ENCODE results near the gene ARHGEF28. TPM values are rescaled to one million over a fixed set of nuclear protein-coding genes. Genes with fewer than 3 reads are reported as not detected.

The ARHGEF28 gene
- total and polyA plus RNA-seq, 2 of the 4 experiments (the other 2 are of a cell fraction), result 3.6 to 16.0 TPM

- no peak for DNase-seq
- CTCF ChIA-PET, result no interaction called here
- no peak overlapping the region for H2BK5ac ChIP-seq (ENCODE audit: low read depth, low read length, poor library complexity, severe bottlenecking)
- H3K9me1 ChIP-seq (ENCODE audit: insufficient read depth, low read length), result peaks cover 9% of the 10 kb centered on the region
- BruUV-seq (replicated peaks), result no TSS peak
- H3K4me2 ChIP-seq (ENCODE audit: low read depth, low read length), result no peak overlapping the region
- TF ChIP-seq FOS (IDR thresholded peaks at IDR 0.05; ENCODE audit: low read depth, low read length) (no peak), RCOR1 (IDR thresholded peaks at IDR 0.05; ENCODE audit: insufficient replicate concordance, low read length) (no peak), SMC3 (IDR thresholded peaks at IDR 0.05; ENCODE audit: low read depth, low read length) (no peak), RFX5 (IDR thresholded peaks at IDR 0.05; ENCODE audit: low read depth, low read length) (no peak), MAFK (IDR thresholded peaks at IDR 0.05; ENCODE audit: low read depth, low read length) (no peak), RAD21 (IDR thresholded peaks at IDR 0.05; ENCODE audit: low read length) (no peak), POLR2A (IDR thresholded peaks at IDR 0.05; ENCODE audit: low read depth, low read length) (no peak), CEBPB (IDR thresholded peaks at IDR 0.05; ENCODE audit: low read depth, low read length) (no peak), CTCF (conservative IDR thresholded peaks at IDR 0.05; ENCODE audit: low read depth, low read length) (no peak), NFE2L2 (IDR thresholded peaks at IDR 0.05; ENCODE audit: low read depth, low read length) (no peak), CHD1 (IDR thresholded peaks at IDR 0.05; ENCODE audit: low read depth, low read length) (no peak), MAZ (IDR thresholded peaks at IDR 0.05; ENCODE audit: borderline replicate concordance, low read depth, low read length) (no peak), MXI1 (IDR thresholded peaks at IDR 0.05; ENCODE audit: borderline replicate concordance, low read depth, low read length) (no peak), BHLHE40 (IDR thresholded peaks at IDR 0.05; ENCODE audit: low read depth, low read length) (no peak)
- TF ChIP-seq, protein P1, sequence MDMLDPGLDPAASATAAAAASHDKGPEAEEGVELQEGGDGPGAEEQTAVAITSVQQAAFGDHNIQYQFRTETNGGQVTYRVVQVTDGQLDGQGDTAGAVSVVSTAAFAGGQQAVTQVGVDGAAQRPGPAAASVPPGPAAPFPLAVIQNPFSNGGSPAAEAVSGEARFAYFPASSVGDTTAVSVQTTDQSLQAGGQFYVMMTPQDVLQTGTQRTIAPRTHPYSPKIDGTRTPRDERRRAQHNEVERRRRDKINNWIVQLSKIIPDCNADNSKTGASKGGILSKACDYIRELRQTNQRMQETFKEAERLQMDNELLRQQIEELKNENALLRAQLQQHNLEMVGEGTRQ (IDR thresholded peaks at IDR 0.05; ENCODE audit: low read depth, low read length), result no peak
- TF ChIP-seq, protein P2, sequence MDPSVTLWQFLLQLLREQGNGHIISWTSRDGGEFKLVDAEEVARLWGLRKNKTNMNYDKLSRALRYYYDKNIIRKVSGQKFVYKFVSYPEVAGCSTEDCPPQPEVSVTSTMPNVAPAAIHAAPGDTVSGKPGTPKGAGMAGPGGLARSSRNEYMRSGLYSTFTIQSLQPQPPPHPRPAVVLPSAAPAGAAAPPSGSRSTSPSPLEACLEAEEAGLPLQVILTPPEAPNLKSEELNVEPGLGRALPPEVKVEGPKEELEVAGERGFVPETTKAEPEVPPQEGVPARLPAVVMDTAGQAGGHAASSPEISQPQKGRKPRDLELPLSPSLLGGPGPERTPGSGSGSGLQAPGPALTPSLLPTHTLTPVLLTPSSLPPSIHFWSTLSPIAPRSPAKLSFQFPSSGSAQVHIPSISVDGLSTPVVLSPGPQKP (IDR thresholded peaks at IDR 0.05; ENCODE audit: borderline replicate concordance, low read depth, low read length), result no peak
- no peaks in the 10 kb centered on the region for H3K27me3 ChIP-seq (ENCODE audit: control insufficient read depth, insufficient read depth, low read length)
- H2BK15ac ChIP-seq (ENCODE audit: low read depth, low read length), result no peak overlapping the region
- peaks cover 0 to 22% of the 10 kb centered on the region in 2 experiments; a peak in 2 of 4 replicates for H3K79me1 ChIP-seq (ENCODE audit: low read depth in 1 of 2, low read length in 2 of 2)
- no peaks in the 10 kb centered on the region for H3K9me3 ChIP-seq (ENCODE audit: control insufficient read depth, insufficient read depth, low read length)
- no peaks in the 10 kb centered on the region for H3K4me1 ChIP-seq (ENCODE audit: control insufficient read depth, insufficient read depth, low read length)
- H3K27ac ChIP-seq (ENCODE audit: insufficient read depth, low read length), result no peak overlapping the region
- no peak overlapping the region for H3K4me3 ChIP-seq (ENCODE audit: insufficient read depth, low read depth, low read length)
- H3K14ac ChIP-seq (replicated peaks; ENCODE audit: low read depth, low read length), result no peak overlapping the region
- in situ Hi-C loops (cut with MboI; ENCODE audit: low sequenced_read_pairs), result no loop called here
- H3K23ac ChIP-seq (ENCODE audit: low read depth, low read length), result no peak overlapping the region
- no peak overlapping the region for H3K18ac ChIP-seq (ENCODE audit: low read depth, low read length)
- H4K20me1 ChIP-seq (ENCODE audit: insufficient read depth, low read length), result no peaks in the 10 kb centered on the region
- peaks cover 7% of the 10 kb centered on the region for H3K36me3 ChIP-seq (ENCODE audit: control insufficient read depth, insufficient read depth, low read length)
- no peak overlapping the region for H2BK120ac ChIP-seq (ENCODE audit: low read depth, low read length)
- H3K9ac ChIP-seq (ENCODE audit: low read depth, low read length), result no peak overlapping the region
- no peak overlapping the region for H3K56ac ChIP-seq (ENCODE audit: extremely low read depth, insufficient read depth, low read length)
- dilution Hi-C loops (cut with HindIII; ENCODE audit: low sequenced_read_pairs, unreplicated experiment), result loop anchor here (25.0 kb wide), 1 partner anchor 189 kb away; no protein-coding TSS in a partner anchor
- H2BK20ac ChIP-seq (ENCODE audit: low read depth, low read length), result no peak overlapping the region
- H4K91ac ChIP-seq (ENCODE audit: insufficient read depth, low read depth, low read length), result no peak overlapping the region
- no peak for ATAC-seq (ENCODE audit: low read depth)
- H4K8ac ChIP-seq (ENCODE audit: low read depth in 2 of 2, low read length in 2 of 2), result no peak overlapping the region
- WGBS, 2 experiments (ENCODE audit: extremely low coverage in 2 of 2, insufficient read length in 1 of 2), result no CpG with 5 or more reads among the region's 5 CpGs
- peak overlapping the region; percentile 51 for H2AK9ac ChIP-seq (replicated peaks; ENCODE audit: low read depth, low read length, poor library complexity)
- POLR2A ChIA-PET (ENCODE audit: unreplicated experiment), result no interaction called here
- no peak overlapping the region for H3K4ac ChIP-seq (ENCODE audit: low read depth, low read length)
- no peak overlapping the region for H2AFZ ChIP-seq (replicated peaks; ENCODE audit: low read length, poor library complexity)
- no peak overlapping the region for H2AK5ac ChIP-seq (ENCODE audit: low read depth, low read length)
- H4K5ac ChIP-seq (ENCODE audit: low read depth, low read length), result no peak overlapping the region
- intact Hi-C loops (cut with micrococcal nuclease), result no loop called here
These were observed 150.4 kb downstream of the ARHGEF28 start for GRCh38 chr5:73776405-73776804.
